A673 (cell line): ENCODE results near the gene DTYMK. TPM values are rescaled to one million over a fixed set of nuclear protein-coding genes. Genes with fewer than 3 reads are reported as not detected.

Experiments
- BruUV-seq: library from RNA; stranded (reverse); fragments of 400-500 nt; replicated peaks from 2 replicates; lab custom pipeline; 2021; lab: Mats Ljungman, UMichigan
- CTCF ChIA-PET: fragments of 300-600 bp; sonication (Branson Sonifier 250); formaldehyde crosslinking; loops from one replicate; lab custom pipeline; 2022; ENCODE audit warnings: antibody characterized with exemption; lab: Charles Lee
- POLR2A ChIA-PET: fragments of 300-600 bp; sonication (Branson Sonifier 250); formaldehyde crosslinking; loops from one replicate; lab custom pipeline; 2022; ENCODE audit warnings: antibody characterized with exemption; ENCODE audit not compliant: low non-redundant PET; lab: Charles Lee
- DNase-seq: peaks from one replicate; pipeline ENCODE4 v3.0.0-alpha.2; 2015; ENCODE audit warnings: low spot score
- H3K27ac ChIP-seq: fragments of 200-600 bp; sonication (generic); 2 replicates; pipeline ENCODE4 v1.5.1; 2016; ENCODE audit warnings: mixed run types, low read depth, mild to moderate bottlenecking, mixed read lengths, antibody characterized with exemption, low read length; ENCODE audit not compliant: poor library complexity, severe bottlenecking
- H3K27me3 ChIP-seq: fragments of 200-600 bp; sonication (generic); replicated peaks from 2 replicates; pipeline ENCODE4 v1.6.1; 2017; ENCODE audit warnings: mixed run types, low read depth, mild to moderate bottlenecking, mixed read lengths, antibody characterized with exemption, low read length; ENCODE audit not compliant: insufficient read depth, poor library complexity
- H3K36me3 ChIP-seq: fragments of 200-600 bp; sonication (generic); 2 replicates; pipeline ENCODE4 v1.6.1; 2016; ENCODE audit warnings: mixed run types, mild to moderate bottlenecking, mixed read lengths, antibody characterized with exemption, low read length; ENCODE audit not compliant: insufficient read depth, poor library complexity, severe bottlenecking
- H3K4me1 ChIP-seq: fragments of 200-600 bp; sonication (generic); 2 replicates; pipeline ENCODE4 v1.6.1; 2017; ENCODE audit warnings: mixed run types, mild to moderate bottlenecking, mixed read lengths, antibody characterized with exemption, low read length; ENCODE audit not compliant: insufficient read depth, poor library complexity, severe bottlenecking
- H3K4me3 ChIP-seq: fragments of 200-600 bp; sonication (generic); 2 replicates; pipeline ENCODE4 v1.5.1; 2016; ENCODE audit warnings: low read depth, mixed run types, mild to moderate bottlenecking, mixed read lengths, low read length; ENCODE audit not compliant: poor library complexity, severe bottlenecking
- H3K9me3 ChIP-seq: fragments of 200-600 bp; sonication (generic); 2 replicates; pipeline ENCODE4 v1.6.1; 2016; ENCODE audit warnings: mixed run types, low read depth, mild to moderate bottlenecking, mixed read lengths, antibody characterized with exemption, low read length; ENCODE audit not compliant: poor library complexity, severe bottlenecking
- EZH2 ChIP-seq: fragments of 200-600 bp; sonication (generic); IDR thresholded peaks from 2 replicates; pipeline ENCODE4 v1.6.1; 2017; ENCODE audit warnings: borderline replicate concordance, low read depth, mild to moderate bottlenecking, mixed read lengths, antibody characterized with exemption, low read length; ENCODE audit not compliant: poor library complexity, severe bottlenecking
- intact Hi-C: fragments of 100-400 bp; cut with micrococcal nuclease; formaldehyde crosslinking; loops from one replicate; pipeline ENCODE4 v1.10.0; 2022; ENCODE audit not compliant: unreplicated experiment
- total RNA-seq: library from RNA; stranded (reverse); gene quantifications from 2 replicates; pipeline ENCODE4 v1.2.3, GENCODE V29; 2021
- TF ChIP-seq, protein P1 (sequence below): fragments of 300-800, 200-600 bp; sonication (generic); conservative IDR thresholded peaks from 2 replicates; pipeline ENCODE4 v1.5.1; 2017; ENCODE audit warnings: low read depth, mild to moderate bottlenecking, antibody characterized with exemption, low read length, moderate library complexity, mixed read lengths

DTYMK gene
- total RNA-seq, 1 experiment from 2014 or later: 139 TPM

DNA sequence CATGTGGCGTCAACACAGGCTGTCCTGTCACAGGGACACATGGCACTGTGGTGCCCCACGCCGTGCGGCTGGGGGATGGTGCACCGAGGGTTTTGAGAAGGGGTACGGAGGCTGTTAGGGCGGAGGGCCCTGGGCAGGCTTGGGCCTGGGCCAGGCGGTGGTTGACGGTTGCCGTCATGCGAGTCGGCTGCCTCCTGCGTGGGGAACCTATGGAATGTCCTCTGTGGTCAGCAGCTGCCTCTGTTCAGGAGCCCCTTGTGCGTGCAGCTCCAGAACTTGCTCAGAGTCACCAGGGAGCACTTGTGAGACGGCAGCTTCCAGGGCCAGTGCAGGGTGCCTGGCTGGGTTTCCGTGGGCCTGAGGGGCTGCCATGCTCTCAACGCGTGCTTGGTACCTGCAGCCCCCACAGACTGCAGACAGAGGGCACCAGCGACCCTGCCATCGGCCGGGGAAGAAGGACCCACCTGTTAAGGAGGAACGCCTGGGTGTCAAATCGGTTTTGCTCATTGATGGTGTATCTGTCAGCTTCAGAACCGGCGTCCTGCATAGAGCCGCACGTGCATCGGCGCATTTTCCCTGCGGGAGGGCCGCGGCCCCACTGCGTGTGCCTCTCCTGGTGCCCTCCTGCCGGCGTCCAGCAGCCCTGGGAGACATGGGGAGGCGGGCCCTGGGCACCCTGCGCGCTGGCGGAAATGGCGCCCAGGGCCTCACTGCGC is 37.8 kb upstream of the DTYMK start:
- ChIA-PET POLR2A (no interaction called here), CTCF (no interaction called here)
- H3K27ac ChIP-seq: no peak overlapping the region
- H3K36me3 ChIP-seq: peaks cover 47% of the 10 kb centered on the region
- TF ChIP-seq, protein P1, sequence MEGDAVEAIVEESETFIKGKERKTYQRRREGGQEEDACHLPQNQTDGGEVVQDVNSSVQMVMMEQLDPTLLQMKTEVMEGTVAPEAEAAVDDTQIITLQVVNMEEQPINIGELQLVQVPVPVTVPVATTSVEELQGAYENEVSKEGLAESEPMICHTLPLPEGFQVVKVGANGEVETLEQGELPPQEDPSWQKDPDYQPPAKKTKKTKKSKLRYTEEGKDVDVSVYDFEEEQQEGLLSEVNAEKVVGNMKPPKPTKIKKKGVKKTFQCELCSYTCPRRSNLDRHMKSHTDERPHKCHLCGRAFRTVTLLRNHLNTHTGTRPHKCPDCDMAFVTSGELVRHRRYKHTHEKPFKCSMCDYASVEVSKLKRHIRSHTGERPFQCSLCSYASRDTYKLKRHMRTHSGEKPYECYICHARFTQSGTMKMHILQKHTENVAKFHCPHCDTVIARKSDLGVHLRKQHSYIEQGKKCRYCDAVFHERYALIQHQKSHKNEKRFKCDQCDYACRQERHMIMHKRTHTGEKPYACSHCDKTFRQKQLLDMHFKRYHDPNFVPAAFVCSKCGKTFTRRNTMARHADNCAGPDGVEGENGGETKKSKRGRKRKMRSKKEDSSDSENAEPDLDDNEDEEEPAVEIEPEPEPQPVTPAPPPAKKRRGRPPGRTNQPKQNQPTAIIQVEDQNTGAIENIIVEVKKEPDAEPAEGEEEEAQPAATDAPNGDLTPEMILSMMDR: peak; percentile 45
- TF ChIP-seq EZH2: no peak
- intact Hi-C loops: no loop called here
- H3K27me3 ChIP-seq: no peaks in the 10 kb centered on the region
- no peak overlapping the region for H3K4me3 ChIP-seq
- BruUV-seq: no TSS peak
- no peaks in the 10 kb centered on the region for H3K4me1 ChIP-seq
- H3K9me3 ChIP-seq: peaks cover 13% of the 10 kb centered on the region
- DNase-seq: peak; percentile 27

DNA sequence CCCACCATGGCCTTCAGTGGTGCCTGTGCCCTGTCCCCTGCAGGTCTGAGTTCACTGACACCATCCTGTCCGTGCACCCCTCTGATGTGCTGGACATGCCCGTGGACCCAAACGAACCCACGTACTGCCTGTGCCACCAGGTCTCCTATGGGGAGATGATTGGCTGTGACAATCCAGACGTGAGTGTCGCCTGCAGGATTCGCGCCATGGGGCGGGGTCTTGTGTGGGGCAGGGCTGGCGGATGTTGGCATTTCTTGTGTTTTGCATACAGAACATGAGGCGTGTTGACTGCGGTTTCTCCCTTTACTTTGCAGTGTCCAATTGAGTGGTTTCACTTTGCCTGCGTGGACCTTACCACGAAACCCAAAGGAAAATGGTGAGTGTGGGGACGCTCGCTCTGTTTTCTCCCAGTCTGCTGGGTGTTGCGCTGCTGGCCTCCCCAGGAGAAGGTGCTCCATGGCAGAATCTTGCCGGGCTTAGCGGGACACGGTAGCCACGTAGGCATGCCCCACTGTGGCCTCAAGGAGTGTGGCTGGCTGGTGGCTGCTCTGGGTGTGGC is 36.4 kb upstream of the DTYMK start:
- TF ChIP-seq, protein P1: no peak
- TF ChIP-seq EZH2: no peak
- Histone ChIP-seq H3K9me3 (peaks cover 13% of the 10 kb centered on the region), H3K36me3 (peaks cover 49% of the 10 kb centered on the region), H3K27me3 (no peaks in the 10 kb centered on the region), H3K4me1 (no peaks in the 10 kb centered on the region), H3K4me3 (no peak overlapping the region), H3K27ac (no peak overlapping the region)
- POLR2A ChIA-PET: no interaction called here
- no TSS peak for BruUV-seq
- DNase-seq: no peak
- CTCF ChIA-PET: no interaction called here
- intact Hi-C loops: no loop called here

DNA sequence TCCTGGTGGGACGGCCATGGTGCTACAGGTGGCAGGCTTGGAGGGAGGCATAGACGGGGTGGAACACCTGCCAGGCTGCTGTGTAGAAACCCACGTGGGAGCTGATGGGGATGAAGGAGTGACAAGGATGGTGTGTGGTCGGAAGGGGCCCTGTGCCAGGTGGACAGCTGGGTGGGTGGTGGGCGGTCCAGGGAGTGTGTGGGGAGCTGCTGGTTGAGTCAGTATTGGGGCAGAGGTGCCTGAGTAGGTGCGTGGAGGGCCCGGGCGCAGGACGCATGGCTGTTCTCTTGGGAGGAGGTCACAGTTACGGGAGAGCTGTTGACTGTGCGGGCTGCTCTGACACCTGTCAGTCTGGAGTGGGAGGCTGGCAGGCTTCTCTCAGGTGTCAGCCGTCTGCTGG is 35.2 kb upstream of the DTYMK start:
- no peak overlapping the region for H3K4me3 ChIP-seq
- intact Hi-C loops: no loop called here
- H3K36me3 ChIP-seq: peaks cover 51% of the 10 kb centered on the region
- peaks cover 13% of the 10 kb centered on the region for H3K9me3 ChIP-seq
- H3K27me3 ChIP-seq: no peaks in the 10 kb centered on the region
- DNase-seq: no peak
- TF ChIP-seq EZH2: no peak
- TF ChIP-seq, protein P1: no peak
- ChIA-PET CTCF (no interaction called here), POLR2A (no interaction called here)
- H3K27ac ChIP-seq: no peak overlapping the region
- H3K4me1 ChIP-seq: no peaks in the 10 kb centered on the region
- BruUV-seq: no TSS peak
